OCI-M1 (cell line): Measurements from ENCODE around the gene RASGRF2.
A peak's percentile ranks its signal among the peaks of the same experiment; 100 is the strongest.

ENCODE experiments used
- DNase-seq: peaks from one replicate; lab custom pipeline; 2025; lab: John Stamatoyannopoulos, UW

The RASGRF2 gene

DNA sequence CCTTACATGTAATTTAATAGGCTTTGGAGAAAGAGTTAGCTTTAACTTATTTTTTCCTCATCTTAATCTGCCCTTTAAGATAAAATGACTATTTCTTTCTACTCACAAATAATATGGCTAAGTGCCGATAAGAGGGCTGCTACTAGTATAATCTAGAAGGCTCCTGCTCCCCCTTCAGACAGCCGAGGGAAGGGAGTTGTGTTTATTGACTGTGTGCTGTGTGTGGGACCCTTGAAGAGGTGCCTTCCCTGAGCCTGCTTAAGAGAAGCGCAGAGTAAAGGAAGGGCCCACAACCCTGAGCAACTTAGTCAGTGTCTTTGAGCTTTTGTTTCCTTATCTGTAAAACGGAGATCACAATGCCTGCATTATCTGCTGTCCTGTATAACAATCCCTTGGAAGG lies 244.9 kb downstream of the RASGRF2 start:
- DNase-seq, result no peak

GRCh38 chr5:81207009-81207408 lies 246.8 kb downstream of the RASGRF2 start:
- peak; percentile 52 for DNase-seq

- no peak for DNase-seq
Measured at GRCh38 chr5:81208904-81209303, 248.7 kb downstream of the RASGRF2 start.

DNA sequence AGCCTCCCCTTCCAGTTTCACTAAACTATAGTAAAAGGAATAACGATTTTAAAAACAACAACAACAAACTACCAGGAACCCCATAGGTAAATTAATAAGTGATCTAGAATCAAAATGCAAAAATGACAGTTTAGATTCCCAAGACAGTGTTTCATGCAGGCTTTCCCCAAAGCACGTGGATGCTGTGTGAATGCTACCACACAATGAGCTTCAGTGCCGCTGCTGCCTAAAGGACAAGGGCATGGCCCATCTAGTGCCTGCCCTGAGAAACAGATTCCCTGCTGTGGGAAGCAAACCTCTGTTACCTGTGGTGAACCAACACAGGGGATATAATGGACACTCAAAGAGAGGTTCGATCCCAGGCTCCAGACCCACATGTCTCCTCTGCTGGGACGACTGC lies 249.2 kb downstream of the RASGRF2 start:
- no peak for DNase-seq

GRCh38 chr5:81209869-81210493 lies 249.8 kb downstream of the RASGRF2 start:
- DNase-seq, result no peak

- no peak for DNase-seq
Measured at GRCh38 chr5:81212211-81212751, 252.1 kb downstream of the RASGRF2 start.

- no peak for DNase-seq
Measured at GRCh38 chr5:81213070-81213469, 252.9 kb downstream of the RASGRF2 start.

DNA sequence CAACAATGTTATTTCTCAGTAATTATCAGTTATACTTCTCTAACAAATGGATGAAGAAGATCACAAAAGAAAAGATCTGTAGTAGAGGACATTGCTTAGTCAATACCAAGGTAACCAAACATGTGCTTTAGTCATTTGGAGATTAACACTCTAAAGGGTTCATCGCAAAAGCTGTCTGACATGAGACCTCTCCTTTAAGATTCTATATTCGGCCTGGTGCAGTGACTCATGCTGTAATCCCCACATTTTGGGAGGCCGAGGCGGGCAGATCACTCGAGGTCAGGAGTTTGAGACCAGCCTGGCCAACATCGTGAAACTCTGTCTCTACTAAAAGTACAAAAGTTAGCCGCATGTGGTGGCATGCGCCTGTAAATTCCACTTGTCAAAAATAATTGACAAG lies 254.7 kb downstream of the RASGRF2 start:
- no peak for DNase-seq

DNA sequence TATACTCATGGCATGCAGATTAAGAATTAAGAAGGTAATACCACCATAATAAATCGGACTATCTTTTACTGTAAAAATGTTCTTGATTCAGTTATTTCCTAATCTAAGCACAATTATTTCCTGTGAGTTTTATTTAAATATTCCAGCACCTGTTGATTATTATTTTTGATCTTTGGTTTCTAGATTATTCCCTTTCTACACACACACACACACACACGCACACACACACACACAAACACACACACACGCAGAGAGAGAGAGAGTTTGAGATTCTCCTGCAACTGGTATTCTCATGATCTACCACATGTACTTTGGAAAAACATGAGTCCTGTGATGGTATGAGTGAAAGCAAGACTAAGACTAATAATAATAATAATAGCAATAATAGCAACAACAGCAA lies 256.0 kb downstream of the RASGRF2 start:
- DNase-seq, result no peak

GRCh38 chr5:81219389-81219788 lies 259.2 kb downstream of the RASGRF2 start:
- DNase-seq, result no peak

DNA sequence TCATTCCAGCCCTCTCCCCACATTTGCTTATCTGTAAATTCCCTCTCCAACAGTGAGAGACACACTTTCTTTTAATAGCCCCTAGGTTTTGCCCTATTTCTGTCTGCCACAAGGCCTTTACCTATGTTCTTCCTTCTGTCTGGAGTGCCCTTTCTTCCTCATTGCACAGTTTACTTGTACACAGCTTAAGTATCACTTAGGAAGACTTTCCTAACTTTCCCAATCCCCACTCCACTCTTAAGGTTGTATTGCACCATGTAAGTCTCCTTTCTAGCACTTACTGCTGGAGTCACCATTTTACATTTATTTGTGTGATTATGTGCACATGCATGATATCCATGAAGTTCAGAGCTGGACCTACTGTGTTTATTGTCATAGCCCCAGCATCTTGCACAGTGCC lies 262.1 kb downstream of the RASGRF2 start:
- no peak for DNase-seq

DNA sequence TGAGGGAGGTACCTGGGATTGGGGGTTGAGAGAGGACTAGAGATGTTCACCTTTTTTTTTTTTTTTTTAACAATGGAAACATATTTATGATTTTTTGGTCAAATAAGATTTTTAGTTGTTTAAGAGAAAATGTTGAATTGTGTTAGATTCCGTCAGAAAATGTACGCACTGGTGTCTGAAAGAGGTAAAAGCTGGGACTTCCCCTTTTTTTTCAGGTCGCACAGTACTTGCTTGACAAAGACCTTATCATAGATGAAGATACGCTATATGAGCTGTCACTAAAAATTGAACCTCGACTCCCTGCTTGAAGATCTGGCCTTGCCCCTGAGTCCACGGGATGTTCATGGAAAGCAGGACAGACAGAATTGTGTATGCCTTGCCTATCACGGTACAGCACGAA lies 265.3 kb downstream of the RASGRF2 start:
- peak; percentile 20 for DNase-seq

DNA sequence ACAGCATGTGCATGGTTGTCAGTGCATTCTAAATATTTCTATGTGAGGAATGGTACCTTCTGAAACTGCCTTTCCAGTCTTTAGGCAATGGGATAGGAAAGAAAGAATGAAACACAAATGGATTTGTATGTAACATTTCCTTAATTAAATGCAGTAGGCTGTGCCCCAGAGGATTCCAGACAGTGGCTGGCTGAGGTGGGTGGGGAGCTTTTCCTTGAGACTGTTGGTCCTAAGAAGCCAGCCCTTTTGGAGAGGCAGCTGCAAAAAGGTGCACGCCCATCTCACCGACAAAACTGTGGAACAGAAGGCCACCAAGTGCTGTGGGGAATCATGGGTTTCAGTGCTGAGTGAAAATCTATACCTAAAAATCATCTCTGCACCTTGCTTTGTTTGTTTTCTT lies 266.1 kb downstream of the RASGRF2 start:
- DNase-seq, result no peak

DNA sequence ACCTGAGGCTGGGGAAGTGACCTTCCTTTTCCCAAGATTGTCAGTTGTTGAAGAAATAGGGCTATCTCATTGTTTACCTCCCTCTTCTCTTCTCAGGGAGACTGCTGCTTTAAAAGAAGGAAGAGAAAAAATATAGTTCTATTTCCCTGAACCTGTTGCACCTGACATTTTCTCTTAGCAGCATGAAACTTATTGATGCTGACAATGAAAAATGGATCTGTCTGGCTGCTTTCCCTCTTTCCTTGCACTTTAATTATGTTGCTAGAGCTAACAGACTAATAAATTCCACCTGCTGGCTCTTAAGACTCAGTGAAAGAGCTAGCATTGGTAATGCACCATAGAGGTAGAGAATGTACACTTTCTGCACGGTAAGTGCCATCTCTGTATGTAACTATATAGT lies 266.8 kb downstream of the RASGRF2 start:
- DNase-seq, result no peak

DNA sequence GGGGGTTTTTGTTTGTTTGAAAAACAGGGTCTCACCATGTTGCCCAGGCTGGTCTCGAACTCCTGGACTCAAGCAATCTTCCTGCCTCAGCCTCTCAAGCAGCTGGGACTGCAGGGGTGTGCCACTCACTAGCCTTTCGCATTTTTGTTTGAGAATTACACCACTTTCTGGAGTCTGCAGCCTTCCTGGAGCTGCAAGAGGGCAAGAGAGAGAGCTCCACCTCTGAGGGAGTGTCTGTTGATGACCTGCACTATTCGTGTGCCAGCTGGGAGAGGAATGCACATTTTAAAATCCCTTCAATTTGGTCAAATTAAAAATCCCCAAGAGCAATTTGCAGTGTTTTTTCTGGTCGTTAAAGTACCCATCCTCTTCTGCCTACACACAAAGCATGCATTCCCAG lies 267.9 kb downstream of the RASGRF2 start:
- no peak for DNase-seq

DNA sequence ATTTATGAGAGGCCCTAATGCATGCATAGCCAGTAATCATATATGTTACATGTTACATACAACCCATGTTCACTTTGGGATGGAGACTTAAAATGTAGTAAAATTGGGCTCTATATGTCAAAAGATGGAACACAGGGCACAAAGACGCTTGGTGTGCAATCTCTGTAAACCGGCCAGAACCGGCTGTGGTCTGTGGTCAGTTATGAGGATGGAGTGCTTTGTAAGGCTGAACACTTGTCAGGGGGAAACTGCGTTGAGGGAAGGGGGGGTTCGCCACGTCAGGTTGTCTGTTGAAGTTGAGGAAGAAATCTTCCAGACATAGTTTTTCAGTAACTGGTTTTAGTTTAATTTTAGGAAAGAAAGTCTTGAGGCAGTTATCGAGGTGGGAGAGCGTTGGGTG lies 270.3 kb downstream of the RASGRF2 start:
- DNase-seq, result no peak

- DNase-seq, result no peak
Measured at GRCh38 chr5:81232464-81233079, 272.4 kb downstream of the RASGRF2 start.

DNA sequence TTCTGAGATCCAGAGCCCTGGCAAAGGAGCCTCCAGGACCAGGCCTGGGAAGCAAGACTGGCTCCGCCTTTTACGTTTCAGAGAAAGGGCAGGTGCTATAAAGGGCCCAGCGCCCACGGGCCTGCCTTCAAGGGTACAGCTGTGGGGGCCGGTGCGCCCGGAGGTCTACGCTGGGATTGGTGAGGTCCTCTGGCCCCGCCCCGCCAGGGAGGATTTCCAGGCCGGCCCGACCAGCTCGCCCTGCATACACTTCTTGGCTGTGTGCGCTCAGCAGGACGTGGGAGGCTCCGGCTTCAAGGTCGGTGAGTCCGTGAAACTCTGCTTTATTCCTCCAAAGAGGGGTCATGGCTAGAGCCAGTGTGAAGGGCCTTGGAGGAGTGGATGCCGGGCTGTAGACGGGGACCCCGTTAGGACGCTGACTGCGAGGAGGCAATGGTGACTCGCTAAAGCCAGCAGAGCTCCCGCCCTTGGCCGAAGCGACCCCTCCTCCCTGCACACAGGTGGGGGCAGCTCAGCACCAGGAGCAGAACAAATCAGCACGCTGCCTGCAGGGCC lies 273.0 kb downstream of the RASGRF2 start, which contains the start of gene CKMT2:
Gene CKMT2 (plus strand): TSS at position 243 of the 555 bp plus-strand sequence. CDS start 17,811 bp downstream, outside the sequence.
- DNase-seq, result no peak

- DNase-seq, result no peak
Measured at GRCh38 chr5:81234299-81234698, 274.1 kb downstream of the RASGRF2 start.

DNA sequence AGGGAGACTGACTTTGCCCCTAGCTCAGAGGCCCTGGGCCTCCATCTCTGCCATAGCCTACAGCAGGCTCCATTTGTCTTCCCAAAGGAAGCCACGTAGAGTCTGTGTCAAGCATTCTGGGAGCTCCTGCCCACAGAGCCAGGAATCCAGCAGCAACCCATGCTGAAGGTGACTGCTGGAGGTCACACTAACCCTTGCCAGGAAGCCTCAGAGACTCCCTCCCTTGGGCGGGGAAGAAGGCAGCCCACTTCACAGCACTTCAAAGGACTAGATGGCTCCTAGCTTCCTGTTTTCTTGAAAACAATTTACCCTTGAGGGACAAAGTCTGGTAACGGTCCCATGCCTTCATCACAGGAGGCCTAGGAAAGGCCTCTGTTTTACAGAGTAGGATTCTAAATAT lies 274.6 kb downstream of the RASGRF2 start:
- DNase-seq, result no peak

DNA sequence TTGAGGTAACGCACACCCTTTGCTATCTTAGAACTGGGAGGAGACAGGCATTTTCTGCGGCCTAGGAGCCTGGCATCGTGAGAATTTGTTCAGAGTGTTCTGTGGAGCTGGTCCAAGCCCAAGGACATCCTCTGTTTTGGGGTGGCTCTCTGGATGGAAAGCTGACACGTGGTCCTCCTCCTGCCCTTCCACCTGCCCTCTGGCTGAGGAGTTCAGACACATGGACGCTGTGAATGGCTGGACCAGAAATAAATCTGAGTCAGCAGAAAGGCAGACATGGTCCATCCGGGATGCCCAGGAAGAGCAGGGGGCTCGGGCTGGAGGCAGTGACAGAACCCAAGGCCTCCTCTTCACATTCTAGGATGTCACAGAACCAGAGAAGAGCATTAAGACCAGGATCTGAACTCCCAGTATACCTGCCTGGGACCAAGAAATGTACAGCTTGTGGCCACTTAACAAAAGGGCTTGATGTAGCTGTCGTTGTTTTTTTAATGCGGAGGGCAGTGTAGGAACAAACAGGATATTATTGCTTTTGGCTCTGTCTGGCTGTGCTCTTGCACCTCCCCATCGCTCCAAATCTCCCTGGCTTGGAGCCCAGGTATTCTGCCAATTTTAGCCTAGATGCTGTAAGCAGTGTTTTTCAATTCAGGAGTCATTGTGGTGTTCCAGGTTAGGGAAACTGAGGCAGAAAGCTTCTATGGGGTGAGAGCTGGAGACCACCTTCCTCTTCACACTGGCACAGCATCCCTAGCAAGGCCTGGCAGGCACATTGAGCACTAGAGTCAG lies 275.3 kb downstream of the RASGRF2 start:
- DNase-seq, result no peak

- DNase-seq, result no peak
Measured at GRCh38 chr5:81238460-81238859, 278.3 kb downstream of the RASGRF2 start.

GRCh38 chr5:81239613-81240012 lies 279.4 kb downstream of the RASGRF2 start:
- no peak for DNase-seq
